AG10803 (cell line): ENCODE measurements around the gene CYP4Z1.

ENCODE experiments used
- DNase-seq: peaks from one replicate; pipeline ENCODE4 v3.0.0; 2010; ENCODE audit warnings: low read depth
- H3K4me3 ChIP-seq: 2 replicates; pipeline ENCODE4 v1.5.1; 2011; ENCODE audit warnings: mild to moderate bottlenecking, low read length, control low read depth
- CTCF ChIP-seq: conservative IDR thresholded peaks from 2 replicates; pipeline ENCODE4 v1.5.1; 2011; ENCODE audit warnings: mild to moderate bottlenecking, low read length, control low read depth, inconsistent platforms

Gene CYP4Z1

GRCh38 chr1:47161298-47162040 is 94.4 kb downstream of the CYP4Z1 start:
- no peak for DNase-seq
- H3K4me3 ChIP-seq = no peak overlapping the region
- TF ChIP-seq CTCF = no peak

GRCh38 chr1:47164552-47164951 is 97.5 kb downstream of the CYP4Z1 start:
- DNase-seq = no peak
- H3K4me3 ChIP-seq = no peak overlapping the region
- no peak for TF ChIP-seq CTCF
